Measurements from ENCODE around the gene STPG4. TPM values are rescaled to one million over a fixed set of nuclear protein-coding genes. Genes with fewer than 3 reads are reported as not detected.
A peak's percentile ranks its signal among the peaks of the same experiment; 100 is the strongest.
"Not testable (repeated sequence)": the region's sequence is repeated elsewhere in the genome, so short reads cannot be mapped to it uniquely, and the experiment has no call there.

STPG4 gene
- total RNA-seq, 2 donors from 2014 or later: 0.29 TPM; not detected in 1

DNA sequence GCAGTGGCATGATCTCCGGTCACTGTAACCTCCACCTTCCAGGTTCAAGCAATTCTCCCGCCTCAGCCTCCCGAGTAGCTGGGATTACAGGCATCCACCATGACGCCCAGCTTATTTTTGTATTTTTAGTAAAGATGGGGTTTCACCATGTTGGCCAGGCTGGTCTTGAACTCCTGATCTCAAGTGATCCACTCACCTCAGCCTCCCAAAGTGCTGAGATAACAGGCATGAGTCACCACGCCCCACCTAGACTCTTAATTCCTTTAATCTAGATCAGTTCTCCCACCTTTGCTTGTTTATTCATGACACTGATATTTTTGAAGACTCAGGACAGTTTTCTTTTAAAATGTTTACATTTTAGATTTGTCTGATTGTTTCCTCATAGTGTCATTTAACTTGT is 30.0 kb upstream of the STPG4 start:
- H3K27me3 Mint-ChIP-seq: peaks cover 16 to 29% of the 10 kb centered on the region in 2 donors
- H3K9me3 Mint-ChIP-seq; DNase-seq (ENCODE audit: low spot score); H3K4me3 Mint-ChIP-seq; H3K4me1 Mint-ChIP-seq (ENCODE audit: low read depth in 2 of 2); ATAC-seq; H3K27ac Mint-ChIP-seq; H3K36me3 Mint-ChIP-seq: not testable (repeated sequence)

DNA sequence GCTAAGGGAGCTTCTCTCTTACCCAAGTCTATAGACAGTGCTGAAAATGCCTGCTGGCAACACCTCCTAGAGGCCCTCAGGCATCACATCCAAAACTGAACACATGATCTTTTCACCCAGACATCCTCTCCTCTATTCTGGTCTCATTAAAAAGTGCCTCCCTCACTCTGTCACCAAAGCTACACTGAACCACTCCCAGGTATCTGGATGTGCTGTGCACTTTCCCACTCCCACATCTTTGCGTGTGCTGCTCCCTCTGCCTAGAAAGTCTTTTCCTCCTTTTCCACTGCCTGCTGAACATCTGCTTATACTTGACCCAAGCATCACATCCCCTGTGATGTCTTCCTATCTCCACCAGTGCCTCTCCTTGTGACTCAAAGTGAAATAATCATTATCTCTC is 26.1 kb upstream of the STPG4 start:
- Mint-ChIP-seq H3K27me3 (peaks cover 14 to 25% of the 10 kb centered on the region in 2 donors), H3K4me3 (no peak overlapping the region), H3K9me3 (no peaks in the 10 kb centered on the region), H3K27ac (no peak overlapping the region), H3K36me3 (no peaks in the 10 kb centered on the region), H3K4me1 (ENCODE audit: low read depth in 2 of 2) (peaks cover 17 to 18% of the 10 kb centered on the region in 2 donors)
- ATAC-seq (no peak), DNase-seq (ENCODE audit: low spot score) (no peak)

GRCh38 chr2:47180531-47180930 is 25.4 kb upstream of the STPG4 start:
- Mint-ChIP-seq H3K27ac (no peak overlapping the region), H3K27me3 (peaks cover 14 to 19% of the 10 kb centered on the region in 2 donors), H3K4me1 (ENCODE audit: low read depth in 2 of 2) (peaks cover 21% of the 10 kb centered on the region in 2 donors), H3K36me3 (no peaks in the 10 kb centered on the region), H3K4me3 (no peak overlapping the region), H3K9me3 (no peaks in the 10 kb centered on the region)
- DNase-seq (ENCODE audit: low spot score) (no peak), ATAC-seq (no peak)

- no peaks in the 10 kb centered on the region for H3K9me3 Mint-ChIP-seq
- peaks cover 14 to 15% of the 10 kb centered on the region in 2 donors for H3K27me3 Mint-ChIP-seq
- no peak overlapping the region for H3K27ac Mint-ChIP-seq
- no peak overlapping the region for H3K4me3 Mint-ChIP-seq
- ATAC-seq (no peak), DNase-seq (ENCODE audit: low spot score) (no peak)
- no peaks in the 10 kb centered on the region for H3K36me3 Mint-ChIP-seq
- peaks cover 29 to 30% of the 10 kb centered on the region in 2 donors for H3K4me1 Mint-ChIP-seq (ENCODE audit: low read depth in 2 of 2)
These were observed 24.3 kb upstream of the STPG4 start for GRCh38 chr2:47179388-47179787.

DNA sequence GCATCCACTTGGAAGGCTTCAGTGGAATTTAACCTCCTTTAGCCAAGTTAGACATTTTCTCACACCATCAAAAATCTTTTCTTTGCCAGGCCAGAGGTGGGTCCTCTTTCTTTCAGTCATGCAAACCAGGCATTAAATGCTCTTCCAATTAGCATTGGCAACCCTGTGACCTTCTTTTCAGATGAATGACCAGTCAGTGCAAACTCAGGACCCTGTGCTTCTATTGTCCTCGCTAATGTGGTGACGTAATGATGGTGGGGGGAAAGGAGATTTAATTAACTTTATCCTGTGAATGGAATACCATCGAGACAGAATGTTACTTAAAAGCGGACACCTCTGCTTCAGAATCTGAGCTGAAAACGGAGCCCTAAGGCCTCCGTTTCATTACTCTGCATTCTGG is 23.2 kb upstream of the STPG4 start:
- H3K27ac Mint-ChIP-seq: no peak overlapping the region
- no peak overlapping the region for H3K4me3 Mint-ChIP-seq
- H3K9me3 Mint-ChIP-seq: no peaks in the 10 kb centered on the region
- ATAC-seq: no peak
- peaks cover 36 to 41% of the 10 kb centered on the region in 2 donors for H3K4me1 Mint-ChIP-seq (ENCODE audit: low read depth in 2 of 2)
- DNase-seq (ENCODE audit: low spot score): no peak
- H3K36me3 Mint-ChIP-seq: no peaks in the 10 kb centered on the region
- H3K27me3 Mint-ChIP-seq: peaks cover 12 to 15% of the 10 kb centered on the region in 2 donors

DNA sequence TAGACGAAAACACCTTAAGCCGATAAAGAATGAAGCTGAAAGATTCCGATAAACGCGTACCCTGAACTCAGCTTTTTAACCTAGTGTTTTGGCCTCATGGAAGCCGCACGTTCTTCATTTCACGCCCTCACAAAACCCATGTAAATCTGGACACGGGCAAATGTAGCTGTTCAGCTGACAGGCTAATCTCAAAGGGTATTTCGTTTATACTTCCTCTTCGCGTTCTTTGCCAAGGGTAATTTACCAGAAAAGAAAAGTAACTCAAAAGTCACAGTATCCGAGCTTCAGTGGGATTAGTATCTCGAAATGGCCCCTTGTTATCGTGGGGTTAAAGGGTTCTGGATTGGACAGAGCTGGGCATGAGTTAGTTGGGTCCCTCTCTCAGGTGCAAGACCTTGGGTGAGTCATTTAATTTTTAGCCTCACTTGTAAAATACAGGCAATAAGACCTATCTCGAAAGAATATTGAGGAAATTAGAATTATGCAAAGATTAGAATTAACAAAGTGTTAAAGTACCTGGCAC is 22.0 kb upstream of the STPG4 start:
- Mint-ChIP-seq H3K27me3 (peaks cover 7% of the 10 kb centered on the region in 2 donors), H3K27ac (peak overlapping the region; percentile 96 to 98), H3K9me3 (no peaks in the 10 kb centered on the region), H3K4me3 (peak overlapping the region; percentile 93), H3K36me3 (no peaks in the 10 kb centered on the region), H3K4me1 (ENCODE audit: low read depth in 2 of 2) (peaks cover 43 to 50% of the 10 kb centered on the region in 2 donors)
- DNase-seq (ENCODE audit: low spot score) (no peak), ATAC-seq (no peak)

GRCh38 chr2:47174733-47175361 is 19.7 kb upstream of the STPG4 start:
- DNase-seq (ENCODE audit: low spot score) (no peak), ATAC-seq (no peak)
- Mint-ChIP-seq H3K4me1 (ENCODE audit: low read depth in 2 of 2) (peaks cover 52 to 69% of the 10 kb centered on the region in 2 donors), H3K27ac (peak overlapping the region; percentile 96 to 98), H3K27me3 (no peaks in the 10 kb centered on the region), H3K9me3 (no peaks in the 10 kb centered on the region), H3K4me3 (peak overlapping the region; percentile 84), H3K36me3 (peaks cover 5% of the 10 kb centered on the region)

- Mint-ChIP-seq H3K4me1 (ENCODE audit: low read depth in 2 of 2) (peaks cover 55 to 69% of the 10 kb centered on the region in 2 donors), H3K4me3 (peak overlapping the region; percentile 84), H3K27ac (peak overlapping the region; percentile 96 to 98), H3K27me3 (no peaks in the 10 kb centered on the region), H3K9me3 (no peaks in the 10 kb centered on the region), H3K36me3 (peaks cover 5% of the 10 kb centered on the region)
- DNase-seq (ENCODE audit: low spot score) (no peak), ATAC-seq (no peak)
These were observed 19.1 kb upstream of the STPG4 start for GRCh38 chr2:47173986-47174732.

GRCh38 chr2:47172922-47173695 is 18.0 kb upstream of the STPG4 start:
- Mint-ChIP-seq H3K27me3 (no peaks in the 10 kb centered on the region), H3K27ac (peak overlapping the region in 1 of 2 donors; percentile 96), H3K36me3 (peaks cover 5% of the 10 kb centered on the region), H3K4me1 (ENCODE audit: low read depth in 2 of 2) (peaks cover 55 to 70% of the 10 kb centered on the region in 2 donors), H3K9me3 (no peaks in the 10 kb centered on the region), H3K4me3 (peak overlapping the region; percentile 84)
- DNase-seq (ENCODE audit: low spot score) (no peak), ATAC-seq (no peak)

DNA sequence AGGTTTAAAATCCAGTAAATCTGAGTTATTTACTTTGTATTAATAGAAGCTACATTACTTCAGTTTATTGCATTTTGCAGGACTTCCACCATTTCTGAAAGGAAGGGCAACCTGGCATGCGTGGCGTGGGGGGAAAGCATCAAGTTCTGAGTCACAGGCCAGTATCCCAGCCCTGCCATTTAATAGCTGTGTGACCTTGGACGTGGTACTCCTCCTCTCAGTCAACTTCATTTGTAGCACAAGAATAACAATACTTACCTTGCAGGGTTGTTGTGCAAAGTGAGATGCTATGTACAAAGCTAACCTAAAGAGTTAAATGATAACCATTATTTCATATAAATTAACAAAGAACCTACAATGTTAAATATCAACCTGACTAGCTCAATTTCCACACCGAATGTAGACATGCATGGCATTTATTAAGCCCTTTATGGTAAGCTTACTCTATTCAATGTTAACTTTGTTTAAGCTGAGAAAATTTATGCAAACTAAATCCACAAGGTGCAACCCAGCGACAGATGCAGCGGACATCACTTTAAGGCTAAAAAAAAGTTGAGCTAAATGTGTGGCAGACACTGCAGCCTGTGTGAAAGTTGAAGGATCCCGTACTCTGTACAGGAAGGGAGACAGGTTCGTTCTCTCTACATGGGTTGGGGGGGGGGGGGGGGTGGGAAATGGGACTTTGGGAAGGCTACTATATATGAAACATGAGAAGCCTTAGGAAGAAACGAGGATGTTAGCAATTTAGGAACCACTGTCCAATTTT is 17.2 kb upstream of the STPG4 start:
- Mint-ChIP-seq H3K4me3 (peak overlapping the region; percentile 84), H3K27ac (peak overlapping the region in 1 of 2 donors; percentile 96), H3K4me1 (ENCODE audit: low read depth in 2 of 2) (peaks cover 52 to 67% of the 10 kb centered on the region in 2 donors), H3K36me3 (peaks cover 5% of the 10 kb centered on the region), H3K27me3 (no peaks in the 10 kb centered on the region), H3K9me3 (no peaks in the 10 kb centered on the region)
- no peak for ATAC-seq
- DNase-seq (ENCODE audit: low spot score): no peak

DNA sequence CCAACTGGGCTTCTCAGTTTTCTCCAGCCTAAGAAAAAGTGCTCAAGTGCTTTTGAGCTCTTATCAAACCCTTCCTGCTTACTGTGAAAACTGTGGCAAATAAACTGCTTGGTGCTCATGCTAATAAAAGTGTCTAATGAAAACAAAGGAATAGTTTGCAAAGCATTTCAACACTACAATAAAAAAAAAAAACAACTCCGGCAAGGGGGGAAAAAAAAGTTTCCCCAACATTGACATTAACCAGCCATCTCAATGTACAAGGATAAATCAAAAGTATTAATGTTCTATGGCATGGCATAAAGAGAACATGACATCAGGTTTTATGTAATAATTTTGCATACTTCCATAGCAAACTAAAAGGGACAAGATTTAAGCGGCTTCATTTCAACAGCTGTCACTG is 14.7 kb upstream of the STPG4 start:
- Mint-ChIP-seq H3K4me3 (no peak overlapping the region), H3K36me3 (peaks cover 9% of the 10 kb centered on the region), H3K9me3 (no peaks in the 10 kb centered on the region), H3K4me1 (ENCODE audit: low read depth in 2 of 2) (peaks cover 42 to 60% of the 10 kb centered on the region in 2 donors), H3K27ac (peak overlapping the region; percentile 10 to 43), H3K27me3 (no peaks in the 10 kb centered on the region)
- no peak for DNase-seq (ENCODE audit: low spot score)
- ATAC-seq: no peak

- H3K27ac Mint-ChIP-seq; H3K9me3 Mint-ChIP-seq; ATAC-seq; DNase-seq (ENCODE audit: low spot score); H3K4me3 Mint-ChIP-seq; H3K27me3 Mint-ChIP-seq: not testable (repeated sequence)
- Mint-ChIP-seq H3K4me1 (ENCODE audit: low read depth in 2 of 2) (peaks cover 43 to 53% of the 10 kb centered on the region in 2 donors), H3K36me3 (peaks cover 11% of the 10 kb centered on the region)
These were observed 13.8 kb upstream of the STPG4 start for GRCh38 chr2:47168895-47169294.

- H3K9me3 Mint-ChIP-seq: no peaks in the 10 kb centered on the region
- peaks cover 41 to 44% of the 10 kb centered on the region in 2 donors for H3K4me1 Mint-ChIP-seq (ENCODE audit: low read depth in 2 of 2)
- no peak overlapping the region for H3K4me3 Mint-ChIP-seq
- ATAC-seq (no peak), DNase-seq (ENCODE audit: low spot score) (no peak)
- H3K27ac Mint-ChIP-seq: no peak overlapping the region
- peaks cover 15% of the 10 kb centered on the region for H3K36me3 Mint-ChIP-seq
- no peaks in the 10 kb centered on the region for H3K27me3 Mint-ChIP-seq
These were observed 12.0 kb upstream of the STPG4 start for GRCh38 chr2:47167149-47167548.

All from natural killer cell treated with Interleukin-12 subunit alpha and Interleukin-12 subunit beta and Interleukin-15 and Interleukin-18, amount 100 ng/mL, for 72 hours (primary cell).